ENCODE data around the gene KIF6. TPM values are rescaled to one million over a fixed set of nuclear protein-coding genes. Genes with fewer than 3 reads are reported as not detected.

KIF6 gene
- total RNA-seq, 1 donor from 2014 or later: 0.06 TPM

DNA sequence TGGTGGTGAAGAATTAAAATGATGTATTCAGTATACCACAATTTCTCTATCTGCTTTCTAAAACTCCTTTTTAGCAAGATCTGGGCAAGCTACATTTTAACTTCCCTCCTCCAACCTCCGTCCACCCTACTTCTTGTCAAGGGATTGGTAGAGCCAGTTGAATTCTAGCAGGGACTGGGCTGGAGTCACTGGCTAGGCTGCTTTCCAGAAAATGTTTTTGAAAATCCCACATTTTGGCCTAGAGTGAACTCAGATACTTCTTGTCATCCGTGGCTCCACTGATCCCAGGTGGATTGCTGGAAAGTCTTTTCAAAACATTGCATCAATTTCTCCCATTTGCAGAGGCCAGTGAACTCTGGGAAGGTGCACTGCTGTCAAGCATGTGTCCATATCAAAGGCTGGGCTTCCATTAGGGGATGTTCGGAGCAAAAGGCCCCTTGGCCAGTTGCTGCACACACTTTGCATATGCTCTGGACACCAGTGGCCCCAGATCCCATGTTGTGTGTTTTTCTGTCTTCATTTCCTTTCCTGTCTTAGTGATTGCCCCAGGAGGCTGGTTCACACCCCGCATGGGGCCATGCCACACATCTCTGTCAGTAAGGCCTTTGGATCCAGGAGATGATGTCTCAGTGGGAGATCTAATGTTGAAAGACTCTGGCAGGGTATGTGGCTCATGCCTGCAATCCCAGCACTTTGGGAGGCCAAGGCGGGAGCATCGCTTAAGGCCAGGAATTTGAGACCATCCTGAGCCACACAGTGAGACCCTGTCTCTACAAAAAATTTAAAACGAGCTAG is 391.4 kb downstream of the KIF6 start:
- DNase-seq (ENCODE audit: extremely low read depth, low read depth, low spot score): no peak

- DNase-seq (ENCODE audit: extremely low read depth, low read depth, low spot score): no peak
Measured at GRCh38 chr6:39330476-39330875, 394.7 kb downstream of the KIF6 start.

- no peak for DNase-seq (ENCODE audit: extremely low read depth, low read depth, low spot score)
Measured at GRCh38 chr6:39330057-39330456, 395.2 kb downstream of the KIF6 start.

- no peak for DNase-seq (ENCODE audit: extremely low read depth, low read depth, low spot score)
Measured at GRCh38 chr6:39328066-39328465, 397.1 kb downstream of the KIF6 start.

DNA sequence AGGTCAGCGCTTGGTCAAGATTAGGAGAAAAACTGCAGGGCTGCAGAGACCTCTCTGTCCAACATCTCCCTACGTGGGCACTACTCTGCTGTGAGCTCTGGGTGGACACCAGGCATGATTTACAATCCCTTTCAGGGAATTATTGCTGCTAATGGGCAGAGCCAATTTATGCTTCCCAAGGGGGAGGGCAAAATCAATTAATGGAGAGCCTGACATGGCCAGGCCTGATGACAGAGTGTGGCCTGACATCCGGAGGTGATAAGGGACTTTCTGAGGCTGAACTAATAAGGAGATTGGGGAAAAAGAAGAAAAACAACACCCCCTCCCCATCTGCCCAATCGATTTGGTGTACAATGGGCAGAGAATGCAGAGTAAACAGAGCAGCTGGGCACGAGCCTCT is 397.7 kb downstream of the KIF6 start:
- DNase-seq (ENCODE audit: extremely low read depth, low read depth, low spot score): no peak

DNA sequence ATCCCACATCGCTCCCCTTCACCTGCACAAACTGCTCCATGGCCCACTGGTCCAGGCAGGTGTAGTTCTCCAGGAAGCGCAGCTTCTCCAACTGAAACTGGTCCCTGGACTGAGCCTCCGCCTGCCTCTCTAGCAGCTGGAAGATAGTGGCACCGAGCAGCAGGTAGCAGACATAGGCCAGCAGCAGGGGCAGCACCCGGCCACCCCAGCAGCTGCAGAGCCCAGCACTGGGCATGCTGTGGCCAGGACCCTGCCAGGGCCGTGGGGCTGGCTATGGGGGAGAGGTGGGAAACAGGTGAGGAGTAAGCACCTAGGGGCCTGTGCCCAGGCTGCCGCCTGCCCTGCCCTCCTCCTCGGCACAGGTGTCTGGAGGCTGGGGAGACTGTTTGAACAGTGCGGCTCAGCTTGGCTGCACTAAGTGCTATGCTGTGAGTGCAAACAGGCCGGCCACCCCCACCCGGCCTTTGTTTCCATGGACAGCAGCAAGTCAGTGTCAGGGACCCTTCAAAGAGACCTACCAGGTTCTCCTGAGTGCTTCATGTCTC is 402.8 kb downstream of the KIF6 start, which contains the start of gene KCNK16:
KCNK16 (minus strand) TSS at position 397 of the 545 bp plus-strand sequence; CDS start at position 235, 162 bp downstream.
- DNase-seq (ENCODE audit: extremely low read depth, low read depth, low spot score): no peak

GRCh38 chr6:39321761-39322160 is 403.4 kb downstream of the KIF6 start:
- DNase-seq (ENCODE audit: extremely low read depth, low read depth, low spot score): no peak

GRCh38 chr6:39320363-39320984 is 404.7 kb downstream of the KIF6 start:
- DNase-seq (ENCODE audit: extremely low read depth, low read depth, low spot score): no peak

GRCh38 chr6:39319621-39320362 is 405.4 kb downstream of the KIF6 start:
- no peak for DNase-seq (ENCODE audit: extremely low read depth, low read depth, low spot score)

- DNase-seq (ENCODE audit: extremely low read depth, low read depth, low spot score): no peak
Measured at GRCh38 chr6:39317256-39317655, 408.0 kb downstream of the KIF6 start.

DNA sequence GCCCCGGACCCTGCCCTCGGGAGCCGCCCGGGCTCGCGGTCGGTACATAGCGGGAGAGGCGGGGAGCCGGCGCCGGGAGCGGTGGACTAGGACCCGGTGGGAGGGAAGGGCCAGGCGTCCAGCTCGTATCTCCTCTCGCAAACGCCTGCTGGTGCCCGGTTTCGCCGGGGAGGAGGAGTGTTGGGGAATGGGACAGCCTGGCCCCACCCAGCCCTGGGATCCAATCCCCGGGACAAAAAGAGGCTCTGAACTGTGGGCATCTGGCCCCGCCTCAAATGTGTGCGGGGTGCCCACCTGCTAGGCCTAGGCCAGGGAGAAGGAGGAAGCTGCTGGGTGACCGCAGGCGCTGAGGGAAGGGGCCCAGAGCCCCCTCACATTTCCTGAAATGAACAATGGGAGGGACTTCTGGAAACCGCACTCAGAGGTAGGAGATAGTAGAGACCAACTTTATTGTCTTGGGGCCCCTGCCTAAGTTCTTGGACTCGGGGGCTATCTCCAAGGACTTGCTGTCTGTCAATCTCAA is 410.9 kb downstream of the KIF6 start, which contains the start of gene KCNK17:
KCNK17 (minus strand) TSS at position 147 of the 523 bp plus-strand sequence; CDS start at position 48, 99 bp downstream.
- DNase-seq (ENCODE audit: extremely low read depth, low read depth, low spot score): no peak

- no peak for DNase-seq (ENCODE audit: extremely low read depth, low read depth, low spot score)
Measured at GRCh38 chr6:39313526-39314272, 411.5 kb downstream of the KIF6 start.

DNA sequence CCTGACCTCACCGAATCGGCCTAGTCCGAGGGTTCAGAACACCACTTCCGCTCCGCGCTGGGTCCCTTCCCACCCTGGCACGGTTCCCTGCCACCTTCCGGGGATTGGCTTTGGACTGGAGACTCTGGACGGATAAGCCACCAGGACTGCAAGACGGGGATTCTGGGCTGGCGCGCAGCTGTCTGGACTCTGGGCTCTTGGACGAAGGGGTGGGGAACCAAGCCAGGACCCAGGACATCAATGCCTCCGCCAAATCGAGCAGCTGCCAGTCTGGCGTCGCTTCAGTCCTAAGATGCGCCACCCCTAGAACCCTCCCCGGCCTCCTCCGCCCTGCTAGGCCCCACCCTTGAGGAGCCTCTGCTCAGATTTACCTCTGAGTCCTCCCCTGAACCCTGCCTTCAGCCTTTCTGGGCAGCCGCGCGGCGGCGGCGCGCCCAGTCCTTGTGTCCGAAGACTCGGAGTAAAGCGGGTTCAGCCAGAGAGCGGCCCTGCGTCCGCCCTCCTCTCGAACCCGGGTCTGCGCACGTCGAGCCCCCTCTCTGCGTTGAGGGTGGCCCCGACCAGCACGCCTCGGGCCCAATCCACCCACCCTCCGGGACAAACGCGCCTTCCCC is 412.2 kb downstream of the KIF6 start:
- no peak for DNase-seq (ENCODE audit: extremely low read depth, low read depth, low spot score)

- DNase-seq (ENCODE audit: extremely low read depth, low read depth, low spot score): no peak
Measured at GRCh38 chr6:39310542-39310941, 414.7 kb downstream of the KIF6 start.

DNA sequence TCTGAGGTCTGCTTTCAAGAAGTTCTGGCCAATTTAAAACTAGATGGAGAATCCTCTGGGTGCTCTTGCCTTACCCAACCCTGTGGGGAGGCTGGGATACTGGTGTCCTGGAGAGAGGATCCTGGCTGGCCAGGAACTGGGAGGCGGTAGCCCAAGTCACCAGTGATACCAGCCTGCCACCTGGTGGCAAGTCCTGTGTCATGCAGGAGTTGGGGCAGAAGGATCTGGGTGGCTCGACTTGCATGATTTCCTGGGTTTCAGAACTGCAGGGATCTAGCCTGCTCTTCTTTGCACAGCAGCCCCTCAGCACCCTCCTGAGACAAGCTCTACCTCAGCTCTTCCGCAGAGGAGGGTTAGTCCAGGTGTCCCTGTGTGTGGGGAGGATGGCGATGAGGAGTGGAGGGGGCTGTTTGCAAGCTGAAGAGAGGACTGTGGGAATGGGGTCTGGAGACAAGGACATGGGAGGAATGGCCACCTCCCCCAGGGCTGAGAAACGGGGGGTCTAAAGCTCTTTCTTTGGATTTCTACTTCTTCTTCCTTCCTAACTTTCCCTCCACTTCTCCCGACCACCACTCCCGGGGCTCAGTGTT is 415.2 kb downstream of the KIF6 start:
- peak; percentile 16 for DNase-seq (ENCODE audit: extremely low read depth, low read depth, low spot score)

- no peak for DNase-seq (ENCODE audit: extremely low read depth, low read depth, low spot score)
Measured at GRCh38 chr6:39307462-39307861, 417.7 kb downstream of the KIF6 start.

DNA sequence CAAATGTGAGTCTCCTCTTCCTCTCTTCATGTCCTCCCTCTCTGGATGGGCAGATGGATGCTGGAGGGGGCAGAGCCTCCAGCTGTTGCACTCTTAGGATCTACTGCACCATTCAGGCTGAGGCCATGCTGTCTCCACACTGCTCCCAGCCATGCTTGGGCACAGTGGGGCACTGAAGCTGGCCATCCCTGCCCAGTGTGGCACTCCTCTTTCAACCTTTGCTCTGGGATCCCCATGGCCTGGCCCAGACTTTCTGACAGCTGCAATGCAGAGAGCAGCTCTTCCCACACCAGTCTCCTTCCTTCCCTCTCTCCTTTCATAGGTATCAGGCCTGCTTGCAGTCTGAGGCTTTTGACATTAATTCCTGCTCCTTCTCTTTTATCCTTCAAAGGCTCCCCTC is 420.3 kb downstream of the KIF6 start:
- DNase-seq (ENCODE audit: extremely low read depth, low read depth, low spot score): no peak

DNA sequence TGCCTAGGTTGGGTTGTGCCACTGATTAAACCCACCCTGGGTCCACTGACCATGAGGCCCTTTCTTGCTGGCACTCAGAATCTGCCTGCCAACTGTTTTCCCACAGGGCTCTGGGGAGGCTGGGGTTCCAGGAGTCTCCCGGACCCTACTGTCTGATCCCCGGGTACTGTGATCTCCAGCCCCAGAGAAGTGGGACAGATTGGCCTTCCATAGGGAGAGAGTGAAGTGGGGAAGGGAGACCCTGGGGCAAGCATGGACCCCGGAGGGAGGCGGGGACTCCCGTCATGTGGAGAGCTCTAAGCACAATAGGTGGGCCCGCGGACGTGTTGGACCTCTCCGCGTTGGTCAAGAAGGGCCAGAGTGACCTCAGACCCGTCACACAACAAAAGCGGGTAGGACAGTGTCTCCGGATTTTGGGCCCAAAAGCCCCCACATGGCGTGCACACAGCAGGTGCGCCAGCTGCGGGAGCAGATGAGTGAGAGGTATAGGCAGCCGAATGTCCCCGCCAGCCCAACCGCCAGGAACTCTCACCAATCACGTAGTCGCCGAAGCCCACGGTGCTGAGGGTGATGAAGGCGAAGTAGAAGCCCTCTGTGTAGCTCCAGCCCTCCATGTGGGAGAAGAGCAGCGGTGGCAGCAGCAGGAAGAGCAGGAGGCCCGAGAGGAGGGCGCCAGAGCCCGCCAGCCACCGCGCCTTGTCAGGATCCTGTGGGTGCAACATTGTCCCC is 421.6 kb downstream of the KIF6 start:
- DNase-seq (ENCODE audit: extremely low read depth, low read depth, low spot score): no peak

All from glomerular endothelial cell (primary cell).